Stomach smooth muscle (tissue), 2 donors: ENCODE results near the gene TMCC2.

Experiments used
- H3K27ac ChIP-seq: one replicate; pipeline ENCODE4 v1.7.0; 2013; ENCODE audit warnings: mild to moderate bottlenecking, low read length, inconsistent platforms
- H3K27me3 ChIP-seq, 2 donors: one replicate each; pipeline ENCODE4 v1.7.0; 2013; ENCODE audit warnings: low read length in 2 of 2; ENCODE audit not compliant: insufficient read depth in 2 of 2, control insufficient read depth in 1 of 2
- H3K36me3 ChIP-seq, 2 donors: one replicate each; pipeline ENCODE4 v1.7.0; 2013; ENCODE audit warnings: low read length in 2 of 2; ENCODE audit not compliant: control insufficient read depth in 2 of 2, insufficient read depth in 2 of 2
- H3K4me1 ChIP-seq: one replicate; pipeline ENCODE4 v1.7.0; 2013; ENCODE audit warnings: low read length; ENCODE audit not compliant: control insufficient read depth, insufficient read depth
- H3K4me3 ChIP-seq, 2 donors: one replicate each; pipeline ENCODE4 v1.7.0; 2013; ENCODE audit warnings: low read length in 2 of 2
- H3K9ac ChIP-seq, 2 donors: one replicate each; pipeline ENCODE4 v1.7.0; 2013; ENCODE audit warnings: low read length in 2 of 2, mild to moderate bottlenecking in 1 of 2
- H3K9me3 ChIP-seq, 2 donors: one replicate each; pipeline ENCODE4 v1.7.0; 2013; ENCODE audit warnings: low read length in 2 of 2; ENCODE audit not compliant: control insufficient read depth in 2 of 2
- donor health status: healthy.
- donor health status: Pancreatic carcinoma.

Gene TMCC2

GRCh38 chr1:205270764-205271163 lies 43.0 kb downstream of the TMCC2 start:
- Histone ChIP-seq H3K27me3 (no peaks in the 10 kb centered on the region), H3K27ac (no peak overlapping the region), H3K36me3 (peaks cover 0 to 5% of the 10 kb centered on the region in 2 donors), H3K4me3 (no peak overlapping the region), H3K9ac (no peak overlapping the region), H3K9me3 (no peaks in the 10 kb centered on the region), H3K4me1 (peaks cover 5% of the 10 kb centered on the region)

- no peak overlapping the region for H3K9ac ChIP-seq
These were observed 43.5 kb downstream of the TMCC2 start for GRCh38 chr1:205271277-205271676.

GRCh38 chr1:205271745-205272144 lies 44.0 kb downstream of the TMCC2 start:
- H3K27me3 ChIP-seq: no peaks in the 10 kb centered on the region
- H3K9ac ChIP-seq: no peak overlapping the region
- H3K4me1 ChIP-seq: peaks cover 5% of the 10 kb centered on the region
- peaks cover 0 to 5% of the 10 kb centered on the region in 2 donors for H3K36me3 ChIP-seq
- H3K9me3 ChIP-seq: no peaks in the 10 kb centered on the region
- H3K27ac ChIP-seq: no peak overlapping the region
- H3K4me3 ChIP-seq: no peak overlapping the region

More at GRCh38 chr1:205271277-205271676, 43.5 kb downstream of the TMCC2 start:
- Histone ChIP-seq H3K4me1 (peaks cover 5% of the 10 kb centered on the region), H3K4me3 (no peak overlapping the region), H3K36me3 (peaks cover 0 to 5% of the 10 kb centered on the region in 2 donors), H3K27ac (no peak overlapping the region), H3K27me3 (no peaks in the 10 kb centered on the region), H3K9me3 (no peaks in the 10 kb centered on the region)

GRCh38 chr1:205272536-205272935 lies 44.8 kb downstream of the TMCC2 start:
- Histone ChIP-seq H3K4me1 (peaks cover 5% of the 10 kb centered on the region), H3K36me3 (peaks cover 0 to 5% of the 10 kb centered on the region in 2 donors), H3K27ac (no peak overlapping the region), H3K4me3 (no peak overlapping the region), H3K9ac (no peak overlapping the region), H3K27me3 (no peaks in the 10 kb centered on the region), H3K9me3 (no peaks in the 10 kb centered on the region)

GRCh38 chr1:205273551-205273982 lies 45.8 kb downstream of the TMCC2 start:
- Histone ChIP-seq H3K36me3 (peaks cover 0 to 5% of the 10 kb centered on the region in 2 donors), H3K4me1 (peaks cover 5% of the 10 kb centered on the region), H3K27ac (no peak overlapping the region), H3K9ac (no peak overlapping the region), H3K9me3 (no peaks in the 10 kb centered on the region), H3K27me3 (no peaks in the 10 kb centered on the region), H3K4me3 (no peak overlapping the region)

- peaks cover 5% of the 10 kb centered on the region for H3K4me1 ChIP-seq
- H3K36me3 ChIP-seq: peaks cover 0 to 5% of the 10 kb centered on the region in 2 donors
- H3K9me3 ChIP-seq: no peaks in the 10 kb centered on the region
- H3K27me3 ChIP-seq: no peaks in the 10 kb centered on the region
- no peak overlapping the region for H3K9ac ChIP-seq
- H3K4me3 ChIP-seq: no peak overlapping the region
- H3K27ac ChIP-seq: no peak overlapping the region
These were observed 46.4 kb downstream of the TMCC2 start for GRCh38 chr1:205274041-205274691.

- H3K27ac ChIP-seq: no peak overlapping the region
- no peaks in the 10 kb centered on the region for H3K27me3 ChIP-seq
- no peaks in the 10 kb centered on the region for H3K9me3 ChIP-seq
- H3K4me1 ChIP-seq: peaks cover 5% of the 10 kb centered on the region
- no peak overlapping the region for H3K9ac ChIP-seq
- H3K36me3 ChIP-seq: peaks cover 0 to 5% of the 10 kb centered on the region in 2 donors
- no peak overlapping the region for H3K4me3 ChIP-seq
These were observed 47.4 kb downstream of the TMCC2 start for GRCh38 chr1:205275133-205275532.

- H3K27ac ChIP-seq: no peak overlapping the region
- no peak overlapping the region for H3K9ac ChIP-seq
- no peaks in the 10 kb centered on the region for H3K9me3 ChIP-seq
- H3K4me1 ChIP-seq: peaks cover 5% of the 10 kb centered on the region
- peaks cover 0 to 5% of the 10 kb centered on the region in 2 donors for H3K36me3 ChIP-seq
- H3K27me3 ChIP-seq: no peaks in the 10 kb centered on the region
- H3K4me3 ChIP-seq: no peak overlapping the region
These were observed 48.4 kb downstream of the TMCC2 start for GRCh38 chr1:205275916-205276688.

GRCh38 chr1:205276689-205277065 lies 48.9 kb downstream of the TMCC2 start:
- H3K27ac ChIP-seq: no peak overlapping the region
- peaks cover 5% of the 10 kb centered on the region for H3K4me1 ChIP-seq
- no peak overlapping the region for H3K9ac ChIP-seq
- no peak overlapping the region for H3K4me3 ChIP-seq
- peaks cover 0 to 3% of the 10 kb centered on the region in 2 donors for H3K36me3 ChIP-seq
- no peaks in the 10 kb centered on the region for H3K27me3 ChIP-seq
- H3K9me3 ChIP-seq: no peaks in the 10 kb centered on the region

GRCh38 chr1:205279986-205280385 lies 52.2 kb downstream of the TMCC2 start:
- no peaks in the 10 kb centered on the region for H3K36me3 ChIP-seq
- no peak overlapping the region for H3K4me3 ChIP-seq
- no peaks in the 10 kb centered on the region for H3K9me3 ChIP-seq
- H3K9ac ChIP-seq: no peak overlapping the region
- H3K27ac ChIP-seq: no peak overlapping the region
- H3K4me1 ChIP-seq: peaks cover 10% of the 10 kb centered on the region
- H3K27me3 ChIP-seq: no peaks in the 10 kb centered on the region
